Thyroid gland (tissue), 4 donors: ENCODE data around the gene FNDC11. TPM values are rescaled to one million over a fixed set of nuclear protein-coding genes. Genes with fewer than 3 reads are reported as not detected.
"Not testable (repeated sequence)": the region's sequence is repeated elsewhere in the genome, so short reads cannot be mapped to it uniquely, and the experiment has no call there.

Experiments used
- DNase-seq, 2 donors: peaks; one replicate each; pipeline ENCODE4 v3.0.0-alpha.2; 2019
- H3K27ac ChIP-seq, 3 donors: fragments of 200-600 bp; sonication (generic); 1 replicate in 2 of 3; 2 replicates in 1 of 3; pipeline ENCODE4 v1.5.1; 2016 to 2019; ENCODE audit warnings: mild to moderate bottlenecking in 1 of 3, moderate library complexity in 1 of 3
- H3K27me3 ChIP-seq: fragments of 200-600 bp; sonication (generic); one replicate; pipeline ENCODE4 v1.5.1; 2019
- H3K36me3 ChIP-seq, 2 donors: fragments of 200-600 bp; sonication (generic); one replicate each; pipeline ENCODE4 v1.5.1; 2016 to 2019
- H3K4me1 ChIP-seq, 2 donors: fragments of 200-600 bp; sonication (generic); one replicate each; pipeline ENCODE4 v1.5.1; 2017 to 2019
- H3K4me3 ChIP-seq, 3 donors: fragments of 200-600 bp; sonication (generic); replicated peaks in 1 of 3; 1 replicate in 2 of 3; 2 replicates in 1 of 3; pipeline ENCODE4 v1.5.1; 2016; ENCODE audit warnings: mild to moderate bottlenecking in 1 of 3
- H3K9me3 ChIP-seq: fragments of 200-600 bp; sonication (generic); one replicate; pipeline ENCODE4 v1.5.1; 2017
- POLR2A ChIP-seq, 2 donors: fragments of 450-650 bp; IDR thresholded peaks; one replicate each; pipeline ENCODE4 v1.6.1; 2017; ENCODE audit warnings: antibody characterized with exemption in 2 of 2, mild to moderate bottlenecking in 2 of 2, moderate library complexity in 1 of 2
- WGBS, 2 donors: methylation state at CpG; one replicate each; pipeline ENCODE4 v1.1.5; 2017; 5-methylcytosine and 5-hydroxymethylcytosine counted together
- intact Hi-C: fragments of 100-400 bp; cut with DNase I; formaldehyde crosslinking; loops from one replicate; pipeline ENCODE4 v1.15.1; 2023
- total RNA-seq, 4 donors: library from RNA; depleted of rRNA; stranded (reverse); fragments of >200 nt; gene quantifications; one replicate each; pipeline ENCODE4 v1.2.3, GENCODE V29; 2016
- TF ChIP-seq, protein P1 (sequence below), 6 experiments: fragments of 200-600 bp in 3 of 6; fragments of 450-650 bp in 3 of 6; sonication (generic) in 3 of 6; IDR thresholded peaks; one replicate each; pipeline ENCODE4 v1.5.1; 2016 to 2019; ENCODE audit warnings: antibody characterized with exemption in 6 of 6, mild to moderate bottlenecking in 2 of 6, inconsistent platforms in 1 of 6, moderate library complexity in 1 of 6

Gene FNDC11
- total RNA-seq, 4 donors from 2014 or later = 0.39 to 0.89 (median 0.40) TPM; not detected in 1

- Histone ChIP-seq H3K36me3 (peaks cover 3 to 5% of the 10 kb centered on the region in 2 donors), H3K27ac (no peak overlapping the region), H3K27me3 (no peaks in the 10 kb centered on the region), H3K4me1 (peaks cover 9 to 13% of the 10 kb centered on the region in 2 donors), H3K4me3 (peak overlapping the region in 1 of 3 donors; percentile 50), H3K9me3 (no peaks in the 10 kb centered on the region)
- 70 to 71% methylated on average over 15 to 23 of the region's 38 CpGs for WGBS, 2 donors
- DNase-seq = no peak
- intact Hi-C loops = no loop called here
- no peak for TF ChIP-seq POLR2A (IDR thresholded peaks at IDR 0.05)
- TF ChIP-seq, protein P1, sequence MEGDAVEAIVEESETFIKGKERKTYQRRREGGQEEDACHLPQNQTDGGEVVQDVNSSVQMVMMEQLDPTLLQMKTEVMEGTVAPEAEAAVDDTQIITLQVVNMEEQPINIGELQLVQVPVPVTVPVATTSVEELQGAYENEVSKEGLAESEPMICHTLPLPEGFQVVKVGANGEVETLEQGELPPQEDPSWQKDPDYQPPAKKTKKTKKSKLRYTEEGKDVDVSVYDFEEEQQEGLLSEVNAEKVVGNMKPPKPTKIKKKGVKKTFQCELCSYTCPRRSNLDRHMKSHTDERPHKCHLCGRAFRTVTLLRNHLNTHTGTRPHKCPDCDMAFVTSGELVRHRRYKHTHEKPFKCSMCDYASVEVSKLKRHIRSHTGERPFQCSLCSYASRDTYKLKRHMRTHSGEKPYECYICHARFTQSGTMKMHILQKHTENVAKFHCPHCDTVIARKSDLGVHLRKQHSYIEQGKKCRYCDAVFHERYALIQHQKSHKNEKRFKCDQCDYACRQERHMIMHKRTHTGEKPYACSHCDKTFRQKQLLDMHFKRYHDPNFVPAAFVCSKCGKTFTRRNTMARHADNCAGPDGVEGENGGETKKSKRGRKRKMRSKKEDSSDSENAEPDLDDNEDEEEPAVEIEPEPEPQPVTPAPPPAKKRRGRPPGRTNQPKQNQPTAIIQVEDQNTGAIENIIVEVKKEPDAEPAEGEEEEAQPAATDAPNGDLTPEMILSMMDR (IDR thresholded peaks at IDR 0.05) = no peak
Observed at GRCh38 chr20:63554361-63555278, 661 bp downstream of the FNDC11 start.

DNA sequence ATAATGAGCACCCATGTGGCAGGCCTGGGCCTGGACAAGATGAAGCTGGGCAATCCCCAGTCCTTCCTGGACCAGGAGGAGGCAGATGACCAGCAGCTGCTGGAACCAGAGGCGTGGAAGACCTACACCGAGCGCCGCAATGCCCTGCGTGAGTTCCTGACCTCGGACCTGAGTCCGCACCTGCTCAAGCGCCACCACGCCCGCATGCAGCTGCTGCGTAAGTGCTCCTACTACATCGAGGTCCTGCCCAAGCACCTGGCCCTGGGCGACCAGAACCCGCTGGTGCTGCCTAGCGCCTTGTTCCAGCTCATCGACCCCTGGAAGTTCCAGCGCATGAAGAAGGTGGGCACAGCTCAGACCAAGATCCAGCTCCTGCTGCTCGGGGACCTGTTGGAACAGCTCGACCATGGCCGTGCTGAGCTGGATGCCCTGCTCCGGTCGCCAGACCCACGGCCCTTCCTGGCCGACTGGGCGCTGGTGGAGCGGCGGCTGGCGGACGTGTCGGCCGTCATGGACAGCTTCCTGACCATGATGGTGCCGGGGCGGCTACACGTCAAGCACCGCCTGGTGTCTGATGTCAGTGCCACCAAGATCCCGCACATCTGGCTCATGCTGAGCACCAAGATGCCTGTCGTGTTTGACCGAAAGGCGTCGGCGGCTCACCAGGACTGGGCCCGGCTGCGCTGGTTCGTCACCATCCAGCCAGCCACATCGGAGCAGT lies 1.9 kb downstream of the FNDC11 start:
- no peak for TF ChIP-seq POLR2A (IDR thresholded peaks at IDR 0.05)
- TF ChIP-seq, protein P1 (IDR thresholded peaks at IDR 0.05) = no peak
- H3K4me3 ChIP-seq = no peak overlapping the region
- no peak overlapping the region for H3K27ac ChIP-seq
- peaks cover 9 to 13% of the 10 kb centered on the region in 2 donors for H3K4me1 ChIP-seq
- H3K36me3 ChIP-seq = peaks cover 14% of the 10 kb centered on the region in 2 donors
- 90 to 91% methylated on average over 12 to 27 of the region's 45 CpGs for WGBS, 2 donors
- H3K9me3 ChIP-seq = no peaks in the 10 kb centered on the region
- intact Hi-C loops = no loop called here
- H3K27me3 ChIP-seq = no peaks in the 10 kb centered on the region
- no peak for DNase-seq

GRCh38 chr20:63556873-63557478 lies 3.0 kb downstream of the FNDC11 start:
- Histone ChIP-seq H3K4me1 (peaks cover 9 to 13% of the 10 kb centered on the region in 2 donors), H3K36me3 (peaks cover 26% of the 10 kb centered on the region in 2 donors), H3K27me3 (no peaks in the 10 kb centered on the region), H3K4me3 (no peak overlapping the region), H3K9me3 (no peaks in the 10 kb centered on the region), H3K27ac (no peak overlapping the region)
- intact Hi-C loops = no loop called here
- TF ChIP-seq, protein P1 (IDR thresholded peaks at IDR 0.05) = no peak
- TF ChIP-seq POLR2A (IDR thresholded peaks at IDR 0.05) = no peak
- no peak for DNase-seq
- 71 to 79% methylated on average over 18 to 22 of the region's 23 CpGs for WGBS, 2 donors

- no peak for DNase-seq
- no peak for TF ChIP-seq POLR2A (IDR thresholded peaks at IDR 0.05)
- Histone ChIP-seq H3K36me3 (peaks cover 31% of the 10 kb centered on the region in 2 donors), H3K27me3 (no peaks in the 10 kb centered on the region), H3K4me1 (peaks cover 9 to 12% of the 10 kb centered on the region in 2 donors), H3K4me3 (no peak overlapping the region), H3K9me3 (no peaks in the 10 kb centered on the region), H3K27ac (no peak overlapping the region)
- 89 to 92% methylated on average over 17 to 19 of the region's 19 CpGs for WGBS, 2 donors
- intact Hi-C loops = no loop called here
Observed at GRCh38 chr20:63557481-63557891, 3.5 kb downstream of the FNDC11 start.

DNA sequence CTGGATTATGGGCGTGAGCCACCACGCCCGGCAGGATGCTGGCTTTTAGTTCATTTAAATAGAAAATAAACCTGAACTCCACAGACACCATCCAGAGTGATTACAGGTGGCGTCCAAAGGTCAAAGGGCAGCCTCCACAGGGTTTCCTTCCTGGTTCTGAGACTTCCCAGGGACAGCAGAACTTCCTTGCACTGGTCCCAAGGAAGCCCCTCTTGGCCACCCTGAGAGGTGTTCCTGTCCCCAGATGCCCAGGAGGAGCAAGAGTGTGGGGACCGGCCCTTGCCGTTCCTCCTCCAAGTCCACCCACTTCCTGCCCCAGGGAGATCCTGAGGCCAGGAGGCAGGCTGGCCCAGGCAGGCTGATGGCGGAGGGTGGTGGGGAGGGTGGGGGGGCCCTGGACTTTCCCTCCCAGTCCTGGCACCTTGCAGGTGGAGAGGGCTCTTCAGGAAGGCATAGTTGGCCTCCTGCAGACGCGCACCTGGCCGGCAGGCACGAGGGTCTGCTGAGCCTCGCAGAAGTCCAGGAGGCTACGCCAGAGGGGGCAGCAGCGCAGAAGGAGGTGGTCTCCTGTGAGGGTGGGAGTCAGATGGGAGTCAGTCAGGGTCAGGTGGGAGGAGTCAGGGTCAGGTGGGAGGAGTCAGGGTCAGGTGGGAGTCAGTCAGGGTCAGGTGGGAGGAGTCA lies 5.0 kb downstream of the FNDC11 start:
- Histone ChIP-seq H3K4me3 (no peak overlapping the region), H3K36me3 (peaks cover 39 to 43% of the 10 kb centered on the region in 2 donors), H3K9me3 (no peaks in the 10 kb centered on the region), H3K27ac (no peak overlapping the region), H3K4me1 (peaks cover 5% of the 10 kb centered on the region in 2 donors), H3K27me3 (no peaks in the 10 kb centered on the region)
- intact Hi-C loops = no loop called here
- WGBS, 2 donors = 94 to 97% methylated on average over 10 to 11 of the region's 14 CpGs
- TF ChIP-seq POLR2A (IDR thresholded peaks at IDR 0.05) = no peak
- TF ChIP-seq, protein P1 (IDR thresholded peaks at IDR 0.05) = no peak
- DNase-seq = no peak

DNA sequence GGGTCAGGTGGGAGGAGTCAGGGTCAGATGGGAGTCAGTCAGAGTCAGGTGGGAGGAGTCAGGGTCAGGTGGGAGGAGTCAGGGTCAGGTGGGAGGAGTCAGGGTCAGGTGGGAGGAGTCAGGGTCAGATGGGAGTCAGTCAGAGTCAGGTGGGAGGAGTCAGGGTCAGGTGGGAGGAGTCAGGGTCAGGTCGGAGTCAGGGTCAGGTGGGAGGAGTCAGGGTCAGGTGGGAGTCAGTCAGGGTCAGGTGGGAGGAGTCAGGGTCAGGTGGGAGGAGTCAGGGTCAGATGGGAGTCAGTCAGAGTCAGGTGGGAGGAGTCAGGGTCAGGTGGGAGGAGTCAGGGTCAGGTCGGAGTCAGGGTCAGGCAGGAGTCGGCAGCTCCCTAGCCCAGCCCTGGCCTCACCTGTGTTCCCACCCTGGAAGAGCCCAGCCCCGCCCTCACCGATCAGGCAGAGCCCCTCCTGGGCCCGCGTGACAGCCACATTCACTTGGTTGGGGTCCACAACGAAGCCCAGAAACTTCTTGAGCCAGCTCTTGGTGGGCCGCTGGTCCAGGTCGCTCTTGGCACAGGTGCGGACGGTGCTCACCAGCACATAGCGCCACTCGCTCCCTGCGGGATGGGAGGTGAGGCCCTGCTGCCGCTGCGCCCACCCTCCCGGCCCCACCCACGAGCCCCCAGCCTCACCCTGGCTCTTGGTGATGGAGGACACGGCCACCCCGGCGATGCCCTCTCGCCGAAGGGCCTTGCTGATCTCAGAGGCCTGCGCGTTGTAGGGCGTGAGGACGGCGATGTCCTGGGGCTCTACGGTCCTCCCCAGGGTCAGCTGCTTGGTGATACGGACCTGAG lies 5.8 kb downstream of the FNDC11 start:
- DNase-seq, H3K4me1 ChIP-seq, intact Hi-C loops, H3K4me3 ChIP-seq, H3K27ac ChIP-seq, H3K9me3 ChIP-seq, H3K27me3 ChIP-seq: not testable (repeated sequence)
- H3K36me3 ChIP-seq = peaks cover 39 to 49% of the 10 kb centered on the region in 2 donors
- 95 to 96% methylated on average over 18 to 29 of the region's 31 CpGs for WGBS, 2 donors
